ENCODE results near the gene PHYH. TPM values are rescaled to one million over a fixed set of nuclear protein-coding genes. Genes with fewer than 3 reads are reported as not detected.

The PHYH gene
- total and polyA plus RNA-seq, 4 donors: 45.4 to 139 (median 86.8) TPM

- TF ChIP-seq, protein P1, sequence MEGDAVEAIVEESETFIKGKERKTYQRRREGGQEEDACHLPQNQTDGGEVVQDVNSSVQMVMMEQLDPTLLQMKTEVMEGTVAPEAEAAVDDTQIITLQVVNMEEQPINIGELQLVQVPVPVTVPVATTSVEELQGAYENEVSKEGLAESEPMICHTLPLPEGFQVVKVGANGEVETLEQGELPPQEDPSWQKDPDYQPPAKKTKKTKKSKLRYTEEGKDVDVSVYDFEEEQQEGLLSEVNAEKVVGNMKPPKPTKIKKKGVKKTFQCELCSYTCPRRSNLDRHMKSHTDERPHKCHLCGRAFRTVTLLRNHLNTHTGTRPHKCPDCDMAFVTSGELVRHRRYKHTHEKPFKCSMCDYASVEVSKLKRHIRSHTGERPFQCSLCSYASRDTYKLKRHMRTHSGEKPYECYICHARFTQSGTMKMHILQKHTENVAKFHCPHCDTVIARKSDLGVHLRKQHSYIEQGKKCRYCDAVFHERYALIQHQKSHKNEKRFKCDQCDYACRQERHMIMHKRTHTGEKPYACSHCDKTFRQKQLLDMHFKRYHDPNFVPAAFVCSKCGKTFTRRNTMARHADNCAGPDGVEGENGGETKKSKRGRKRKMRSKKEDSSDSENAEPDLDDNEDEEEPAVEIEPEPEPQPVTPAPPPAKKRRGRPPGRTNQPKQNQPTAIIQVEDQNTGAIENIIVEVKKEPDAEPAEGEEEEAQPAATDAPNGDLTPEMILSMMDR (IDR thresholded peaks at IDR 0.05; ENCODE audit: low read depth, low read length, missing input control): no peak
- TF ChIP-seq, protein P2, sequence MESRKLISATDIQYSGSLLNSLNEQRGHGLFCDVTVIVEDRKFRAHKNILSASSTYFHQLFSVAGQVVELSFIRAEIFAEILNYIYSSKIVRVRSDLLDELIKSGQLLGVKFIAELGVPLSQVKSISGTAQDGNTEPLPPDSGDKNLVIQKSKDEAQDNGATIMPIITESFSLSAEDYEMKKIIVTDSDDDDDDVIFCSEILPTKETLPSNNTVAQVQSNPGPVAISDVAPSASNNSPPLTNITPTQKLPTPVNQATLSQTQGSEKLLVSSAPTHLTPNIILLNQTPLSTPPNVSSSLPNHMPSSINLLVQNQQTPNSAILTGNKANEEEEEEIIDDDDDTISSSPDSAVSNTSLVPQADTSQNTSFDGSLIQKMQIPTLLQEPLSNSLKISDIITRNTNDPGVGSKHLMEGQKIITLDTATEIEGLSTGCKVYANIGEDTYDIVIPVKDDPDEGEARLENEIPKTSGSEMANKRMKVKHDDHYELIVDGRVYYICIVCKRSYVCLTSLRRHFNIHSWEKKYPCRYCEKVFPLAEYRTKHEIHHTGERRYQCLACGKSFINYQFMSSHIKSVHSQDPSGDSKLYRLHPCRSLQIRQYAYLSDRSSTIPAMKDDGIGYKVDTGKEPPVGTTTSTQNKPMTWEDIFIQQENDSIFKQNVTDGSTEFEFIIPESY (IDR thresholded peaks at IDR 0.05): no peak
- no peak for TF ChIP-seq NR2F2 (IDR thresholded peaks at IDR 0.05)
- no peak for TF ChIP-seq RXRA (IDR thresholded peaks at IDR 0.05)
- TF ChIP-seq, protein P3, sequence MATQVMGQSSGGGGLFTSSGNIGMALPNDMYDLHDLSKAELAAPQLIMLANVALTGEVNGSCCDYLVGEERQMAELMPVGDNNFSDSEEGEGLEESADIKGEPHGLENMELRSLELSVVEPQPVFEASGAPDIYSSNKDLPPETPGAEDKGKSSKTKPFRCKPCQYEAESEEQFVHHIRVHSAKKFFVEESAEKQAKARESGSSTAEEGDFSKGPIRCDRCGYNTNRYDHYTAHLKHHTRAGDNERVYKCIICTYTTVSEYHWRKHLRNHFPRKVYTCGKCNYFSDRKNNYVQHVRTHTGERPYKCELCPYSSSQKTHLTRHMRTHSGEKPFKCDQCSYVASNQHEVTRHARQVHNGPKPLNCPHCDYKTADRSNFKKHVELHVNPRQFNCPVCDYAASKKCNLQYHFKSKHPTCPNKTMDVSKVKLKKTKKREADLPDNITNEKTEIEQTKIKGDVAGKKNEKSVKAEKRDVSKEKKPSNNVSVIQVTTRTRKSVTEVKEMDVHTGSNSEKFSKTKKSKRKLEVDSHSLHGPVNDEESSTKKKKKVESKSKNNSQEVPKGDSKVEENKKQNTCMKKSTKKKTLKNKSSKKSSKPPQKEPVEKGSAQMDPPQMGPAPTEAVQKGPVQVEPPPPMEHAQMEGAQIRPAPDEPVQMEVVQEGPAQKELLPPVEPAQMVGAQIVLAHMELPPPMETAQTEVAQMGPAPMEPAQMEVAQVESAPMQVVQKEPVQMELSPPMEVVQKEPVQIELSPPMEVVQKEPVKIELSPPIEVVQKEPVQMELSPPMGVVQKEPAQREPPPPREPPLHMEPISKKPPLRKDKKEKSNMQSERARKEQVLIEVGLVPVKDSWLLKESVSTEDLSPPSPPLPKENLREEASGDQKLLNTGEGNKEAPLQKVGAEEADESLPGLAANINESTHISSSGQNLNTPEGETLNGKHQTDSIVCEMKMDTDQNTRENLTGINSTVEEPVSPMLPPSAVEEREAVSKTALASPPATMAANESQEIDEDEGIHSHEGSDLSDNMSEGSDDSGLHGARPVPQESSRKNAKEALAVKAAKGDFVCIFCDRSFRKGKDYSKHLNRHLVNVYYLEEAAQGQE (IDR thresholded peaks at IDR 0.05): no peak
- TF ChIP-seq, protein P4, sequence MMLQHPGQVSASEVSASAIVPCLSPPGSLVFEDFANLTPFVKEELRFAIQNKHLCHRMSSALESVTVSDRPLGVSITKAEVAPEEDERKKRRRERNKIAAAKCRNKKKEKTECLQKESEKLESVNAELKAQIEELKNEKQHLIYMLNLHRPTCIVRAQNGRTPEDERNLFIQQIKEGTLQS (IDR thresholded peaks at IDR 0.05): no peak
- TF ChIP-seq FOXA2 (IDR thresholded peaks at IDR 0.05): no peak
- TF ChIP-seq HNF4A (conservative IDR thresholded peaks at IDR 0.05): no peak
- no peak for TF ChIP-seq FOXA1 (IDR thresholded peaks at IDR 0.05)
- TF ChIP-seq HNF4G (IDR thresholded peaks at IDR 0.05): no peak
- TF ChIP-seq MAX (IDR thresholded peaks at IDR 0.05): no peak
- TF ChIP-seq JUND (IDR thresholded peaks at IDR 0.05): no peak
- TF ChIP-seq SP1 (IDR thresholded peaks at IDR 0.05): no peak
- no peak for TF ChIP-seq RAD21 (IDR thresholded peaks at IDR 0.05)
- TF ChIP-seq EGR1 (IDR thresholded peaks at IDR 0.05; ENCODE audit: low read depth in 2 of 2): no peak
- no peak for TF ChIP-seq YY1 (IDR thresholded peaks at IDR 0.05)
- TF ChIP-seq TAF1 (conservative IDR thresholded peaks at IDR 0.05): no peak
- TF ChIP-seq GABPA (IDR thresholded peaks at IDR 0.05 in 1 of 2, conservative IDR thresholded peaks at IDR 0.05 in 1 of 2): no peak
- Histone ChIP-seq H3K27ac (ENCODE audit: low read depth in 1 of 2, low read length in 2 of 2) (peak overlapping the region; percentile 86 to 89), H3K9ac (ENCODE audit: low read depth in 1 of 2, low read length in 2 of 2) (peak overlapping the region in 1 of 2 donors; percentile 59), H3K4me1 (ENCODE audit: control insufficient read depth in 4 of 4, insufficient read depth in 4 of 4, low read length in 3 of 4) (peaks cover 1 to 26% (median 16%) of the 10 kb centered on the region in 4 donors), H3K27me3 (ENCODE audit: control insufficient read depth in 4 of 4, insufficient read depth in 4 of 4, low read length in 3 of 4) (no peaks in the 10 kb centered on the region), H3K9me3 (ENCODE audit: control insufficient read depth in 4 of 4, low read length in 3 of 4) (no peaks in the 10 kb centered on the region), H3K4me3 (ENCODE audit: low read depth in 1 of 3, low read length in 3 of 3) (no peak overlapping the region), H3K36me3 (ENCODE audit: control insufficient read depth in 4 of 4, insufficient read depth in 3 of 4, low read depth in 1 of 4, low read length in 3 of 4) (no peaks in the 10 kb centered on the region)
- 82% methylated on average over 9 of the region's 9 CpGs for WGBS
- DNase-seq (ENCODE audit: low spot score): no peak
Measured at GRCh38 chr10:13270877-13271551, 28.9 kb downstream of the PHYH start.

Data from liver (tissue), 9 donors.